NB4 (cell line): ENCODE results near the gene ITGB3BP.

Experiments used
- DNase-seq: peaks from one replicate; pipeline ENCODE4 v3.0.0; 2010; ENCODE audit warnings: low read depth
- H3K4me3 ChIP-seq: one replicate; pipeline ENCODE4 v1.5.1; 2011; ENCODE audit warnings: mild to moderate bottlenecking, low read depth, low read length, moderate library complexity
- CTCF ChIP-seq: IDR thresholded peaks from one replicate; pipeline ENCODE4 v1.5.1; 2012; ENCODE audit warnings: low read depth, low read length
- MYC ChIP-seq: IDR thresholded peaks from 2 replicates; pipeline ENCODE4 v1.6.1; 2011; ENCODE audit warnings: low read depth, low read length
- POLR2A ChIP-seq: IDR thresholded peaks from 2 replicates; pipeline ENCODE4 v1.6.1; 2011; ENCODE audit warnings: mild to moderate bottlenecking; ENCODE audit not compliant: insufficient read length; ENCODE audit errors: extremely low read depth
- TF ChIP-seq, protein P1 (sequence below): IDR thresholded peaks from 2 replicates; pipeline ENCODE4 v1.6.1; 2011; ENCODE audit warnings: low read depth, low read length

ITGB3BP gene

GRCh38 chr1:63537940-63538339, 14.9 kb upstream of the ITGB3BP start:
- peak; percentile 7 for DNase-seq
- H3K4me3 ChIP-seq = no peak overlapping the region
- TF ChIP-seq POLR2A (no peak), MYC (no peak), CTCF (no peak)
- TF ChIP-seq, protein P1, sequence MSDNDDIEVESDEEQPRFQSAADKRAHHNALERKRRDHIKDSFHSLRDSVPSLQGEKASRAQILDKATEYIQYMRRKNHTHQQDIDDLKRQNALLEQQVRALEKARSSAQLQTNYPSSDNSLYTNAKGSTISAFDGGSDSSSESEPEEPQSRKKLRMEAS = no peak

- DNase-seq = no peak
- no peak overlapping the region for H3K4me3 ChIP-seq
- TF ChIP-seq, protein P1 = no peak
- no peak for TF ChIP-seq MYC
Observed at GRCh38 chr1:63537006-63537405, 14.0 kb upstream of the ITGB3BP start.

GRCh38 chr1:63534406-63534805, 11.4 kb upstream of the ITGB3BP start:
- no peak overlapping the region for H3K4me3 ChIP-seq
- DNase-seq = no peak
- TF ChIP-seq MYC = no peak
- no peak for TF ChIP-seq CTCF
- no peak for TF ChIP-seq POLR2A
- TF ChIP-seq, protein P1 = no peak

- TF ChIP-seq POLR2A = no peak
- TF ChIP-seq MYC = no peak
- no peak for TF ChIP-seq CTCF
- TF ChIP-seq, protein P1 = no peak
- no peak for DNase-seq
- no peak overlapping the region for H3K4me3 ChIP-seq
Observed at GRCh38 chr1:63533931-63534330, 10.9 kb upstream of the ITGB3BP start.

DNA sequence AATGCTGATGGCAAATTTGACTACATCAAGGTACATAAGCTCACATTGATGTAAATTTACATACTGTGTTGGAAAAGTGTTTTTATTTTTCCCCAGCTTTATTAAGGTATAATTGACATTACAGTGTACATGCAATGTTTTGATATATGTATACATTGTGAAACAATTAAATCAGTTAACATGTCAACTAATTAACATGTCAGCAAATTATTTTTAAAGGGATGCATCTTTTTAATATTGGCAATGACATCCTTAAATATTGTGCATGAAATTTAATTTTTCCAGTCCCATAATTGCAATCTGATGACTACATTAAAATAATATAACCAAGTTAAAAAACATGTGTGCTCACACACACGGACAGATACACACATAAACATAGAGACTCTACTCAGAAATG, 9.7 kb upstream of the ITGB3BP start:
- no peak overlapping the region for H3K4me3 ChIP-seq
- TF ChIP-seq POLR2A = no peak
- TF ChIP-seq CTCF = no peak
- TF ChIP-seq, protein P1 = no peak
- TF ChIP-seq MYC = no peak
- no peak for DNase-seq

DNA sequence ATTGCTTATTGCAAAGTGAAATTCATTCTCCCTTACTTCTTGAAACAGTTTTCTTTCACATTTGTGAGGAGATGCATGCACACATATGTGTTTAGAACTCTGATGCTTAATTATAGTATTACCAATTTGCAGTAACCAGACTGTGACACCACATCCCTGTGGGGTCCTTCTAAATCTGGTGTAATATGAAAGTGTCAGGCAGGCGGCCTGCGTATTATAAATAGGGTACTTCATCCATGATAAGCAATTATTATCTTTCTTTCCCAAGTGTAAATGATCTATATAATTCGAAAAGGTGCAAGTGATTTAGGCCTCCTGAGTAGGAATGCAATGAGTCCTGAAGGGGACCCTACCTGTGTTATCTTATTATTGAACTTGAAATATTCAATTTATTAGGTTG, 1.2 kb upstream of the ITGB3BP start:
- H3K4me3 ChIP-seq = peak overlapping the region; percentile 95
- DNase-seq = peak; percentile 4
- TF ChIP-seq, protein P1 = no peak
- no peak for TF ChIP-seq POLR2A
- no peak for TF ChIP-seq MYC
- TF ChIP-seq CTCF = no peak
